ENCODE data around the gene CENPO.

CENPO gene

GRCh38 chr2:24816884-24817283, 23.7 kb downstream of the CENPO start:
- no peak overlapping the region for H3K4me3 ChIP-seq (ENCODE audit: low read depth, low read length)
- H3K9me3 ChIP-seq (ENCODE audit: control insufficient read depth, insufficient read depth, low read length), result no peaks in the 10 kb centered on the region
- H3K27me3 ChIP-seq (ENCODE audit: control insufficient read depth, insufficient read depth, low read length), result no peaks in the 10 kb centered on the region
- peaks cover 39% of the 10 kb centered on the region for H3K36me3 ChIP-seq (ENCODE audit: control insufficient read depth, insufficient read depth, low read length)
- no peak overlapping the region for H3K9ac ChIP-seq (ENCODE audit: low read depth, low read length)
- H3K4me1 ChIP-seq (ENCODE audit: control insufficient read depth, insufficient read depth, low read length), result peaks cover 13% of the 10 kb centered on the region

GRCh38 chr2:24818721-24819167, 25.5 kb downstream of the CENPO start:
- Histone ChIP-seq H3K27me3 (ENCODE audit: control insufficient read depth, insufficient read depth, low read length) (no peaks in the 10 kb centered on the region), H3K4me1 (ENCODE audit: control insufficient read depth, insufficient read depth, low read length) (peaks cover 23% of the 10 kb centered on the region), H3K4me3 (ENCODE audit: low read depth, low read length) (no peak overlapping the region), H3K36me3 (ENCODE audit: control insufficient read depth, insufficient read depth, low read length) (peaks cover 48% of the 10 kb centered on the region), H3K9ac (ENCODE audit: low read depth, low read length) (no peak overlapping the region), H3K9me3 (ENCODE audit: control insufficient read depth, insufficient read depth, low read length) (no peaks in the 10 kb centered on the region)

GRCh38 chr2:24819442-24820174, 26.4 kb downstream of the CENPO start:
- H3K27me3 ChIP-seq (ENCODE audit: control insufficient read depth, insufficient read depth, low read length), result no peaks in the 10 kb centered on the region
- peaks cover 52% of the 10 kb centered on the region for H3K36me3 ChIP-seq (ENCODE audit: control insufficient read depth, insufficient read depth, low read length)
- H3K9ac ChIP-seq (ENCODE audit: low read depth, low read length), result no peak overlapping the region
- H3K4me1 ChIP-seq (ENCODE audit: control insufficient read depth, insufficient read depth, low read length), result peaks cover 23% of the 10 kb centered on the region
- no peak overlapping the region for H3K4me3 ChIP-seq (ENCODE audit: low read depth, low read length)
- H3K9me3 ChIP-seq (ENCODE audit: control insufficient read depth, insufficient read depth, low read length), result no peaks in the 10 kb centered on the region

GRCh38 chr2:24820175-24820513, 26.9 kb downstream of the CENPO start:
- Histone ChIP-seq H3K4me3 (ENCODE audit: low read depth, low read length) (no peak overlapping the region), H3K27me3 (ENCODE audit: control insufficient read depth, insufficient read depth, low read length) (no peaks in the 10 kb centered on the region), H3K4me1 (ENCODE audit: control insufficient read depth, insufficient read depth, low read length) (peaks cover 23% of the 10 kb centered on the region), H3K9ac (ENCODE audit: low read depth, low read length) (no peak overlapping the region), H3K9me3 (ENCODE audit: control insufficient read depth, insufficient read depth, low read length) (no peaks in the 10 kb centered on the region), H3K36me3 (ENCODE audit: control insufficient read depth, insufficient read depth, low read length) (peaks cover 55% of the 10 kb centered on the region)

GRCh38 chr2:24820598-24821432, 27.6 kb downstream of the CENPO start:
- no peaks in the 10 kb centered on the region for H3K27me3 ChIP-seq (ENCODE audit: control insufficient read depth, insufficient read depth, low read length)
- peaks cover 23% of the 10 kb centered on the region for H3K4me1 ChIP-seq (ENCODE audit: control insufficient read depth, insufficient read depth, low read length)
- H3K9me3 ChIP-seq (ENCODE audit: control insufficient read depth, insufficient read depth, low read length), result no peaks in the 10 kb centered on the region
- H3K4me3 ChIP-seq (ENCODE audit: low read depth, low read length), result no peak overlapping the region
- peak overlapping the region; percentile 26 for H3K9ac ChIP-seq (ENCODE audit: low read depth, low read length)
- H3K36me3 ChIP-seq (ENCODE audit: control insufficient read depth, insufficient read depth, low read length), result peaks cover 52% of the 10 kb centered on the region

GRCh38 chr2:24821433-24821891, 28.2 kb downstream of the CENPO start:
- Histone ChIP-seq H3K4me3 (ENCODE audit: low read depth, low read length) (no peak overlapping the region), H3K27me3 (ENCODE audit: control insufficient read depth, insufficient read depth, low read length) (no peaks in the 10 kb centered on the region), H3K9ac (ENCODE audit: low read depth, low read length) (peak overlapping the region; percentile 26), H3K4me1 (ENCODE audit: control insufficient read depth, insufficient read depth, low read length) (peaks cover 23% of the 10 kb centered on the region), H3K9me3 (ENCODE audit: control insufficient read depth, insufficient read depth, low read length) (no peaks in the 10 kb centered on the region), H3K36me3 (ENCODE audit: control insufficient read depth, insufficient read depth, low read length) (peaks cover 46% of the 10 kb centered on the region)

GRCh38 chr2:24822049-24822706, 29.0 kb downstream of the CENPO start:
- H3K9me3 ChIP-seq (ENCODE audit: control insufficient read depth, insufficient read depth, low read length), result no peaks in the 10 kb centered on the region
- no peak overlapping the region for H3K9ac ChIP-seq (ENCODE audit: low read depth, low read length)
- peaks cover 38% of the 10 kb centered on the region for H3K36me3 ChIP-seq (ENCODE audit: control insufficient read depth, insufficient read depth, low read length)
- H3K4me1 ChIP-seq (ENCODE audit: control insufficient read depth, insufficient read depth, low read length), result peaks cover 23% of the 10 kb centered on the region
- H3K4me3 ChIP-seq (ENCODE audit: low read depth, low read length), result no peak overlapping the region
- no peaks in the 10 kb centered on the region for H3K27me3 ChIP-seq (ENCODE audit: control insufficient read depth, insufficient read depth, low read length)

- Histone ChIP-seq H3K4me1 (ENCODE audit: control insufficient read depth, insufficient read depth, low read length) (peaks cover 23% of the 10 kb centered on the region), H3K36me3 (ENCODE audit: control insufficient read depth, insufficient read depth, low read length) (peaks cover 31% of the 10 kb centered on the region), H3K4me3 (ENCODE audit: low read depth, low read length) (no peak overlapping the region), H3K27me3 (ENCODE audit: control insufficient read depth, insufficient read depth, low read length) (no peaks in the 10 kb centered on the region), H3K9me3 (ENCODE audit: control insufficient read depth, insufficient read depth, low read length) (no peaks in the 10 kb centered on the region), H3K9ac (ENCODE audit: low read depth, low read length) (no peak overlapping the region)
These were observed 30.9 kb downstream of the CENPO start for GRCh38 chr2:24824071-24824588.

GRCh38 chr2:24824966-24825882, 32.0 kb downstream of the CENPO start:
- Histone ChIP-seq H3K9ac (ENCODE audit: low read depth, low read length) (no peak overlapping the region), H3K36me3 (ENCODE audit: control insufficient read depth, insufficient read depth, low read length) (peaks cover 26% of the 10 kb centered on the region), H3K4me3 (ENCODE audit: low read depth, low read length) (no peak overlapping the region), H3K4me1 (ENCODE audit: control insufficient read depth, insufficient read depth, low read length) (peaks cover 23% of the 10 kb centered on the region), H3K27me3 (ENCODE audit: control insufficient read depth, insufficient read depth, low read length) (no peaks in the 10 kb centered on the region), H3K9me3 (ENCODE audit: control insufficient read depth, insufficient read depth, low read length) (no peaks in the 10 kb centered on the region)

- H3K4me3 ChIP-seq (ENCODE audit: low read depth, low read length), result no peak overlapping the region
- H3K9me3 ChIP-seq (ENCODE audit: control insufficient read depth, insufficient read depth, low read length), result no peaks in the 10 kb centered on the region
- peaks cover 25% of the 10 kb centered on the region for H3K36me3 ChIP-seq (ENCODE audit: control insufficient read depth, insufficient read depth, low read length)
- H3K4me1 ChIP-seq (ENCODE audit: control insufficient read depth, insufficient read depth, low read length), result peaks cover 17% of the 10 kb centered on the region
- H3K9ac ChIP-seq (ENCODE audit: low read depth, low read length), result no peak overlapping the region
- H3K27me3 ChIP-seq (ENCODE audit: control insufficient read depth, insufficient read depth, low read length), result no peaks in the 10 kb centered on the region
These were observed 32.9 kb downstream of the CENPO start for GRCh38 chr2:24825883-24826772.

Measured in iPS-15b (cell line).